ENCODE measurements around the gene TOX2.

Gene TOX2

GRCh38 chr20:44025756-44026155, 111.1 kb downstream of the TOX2 start:
- TF ChIP-seq, protein P1, sequence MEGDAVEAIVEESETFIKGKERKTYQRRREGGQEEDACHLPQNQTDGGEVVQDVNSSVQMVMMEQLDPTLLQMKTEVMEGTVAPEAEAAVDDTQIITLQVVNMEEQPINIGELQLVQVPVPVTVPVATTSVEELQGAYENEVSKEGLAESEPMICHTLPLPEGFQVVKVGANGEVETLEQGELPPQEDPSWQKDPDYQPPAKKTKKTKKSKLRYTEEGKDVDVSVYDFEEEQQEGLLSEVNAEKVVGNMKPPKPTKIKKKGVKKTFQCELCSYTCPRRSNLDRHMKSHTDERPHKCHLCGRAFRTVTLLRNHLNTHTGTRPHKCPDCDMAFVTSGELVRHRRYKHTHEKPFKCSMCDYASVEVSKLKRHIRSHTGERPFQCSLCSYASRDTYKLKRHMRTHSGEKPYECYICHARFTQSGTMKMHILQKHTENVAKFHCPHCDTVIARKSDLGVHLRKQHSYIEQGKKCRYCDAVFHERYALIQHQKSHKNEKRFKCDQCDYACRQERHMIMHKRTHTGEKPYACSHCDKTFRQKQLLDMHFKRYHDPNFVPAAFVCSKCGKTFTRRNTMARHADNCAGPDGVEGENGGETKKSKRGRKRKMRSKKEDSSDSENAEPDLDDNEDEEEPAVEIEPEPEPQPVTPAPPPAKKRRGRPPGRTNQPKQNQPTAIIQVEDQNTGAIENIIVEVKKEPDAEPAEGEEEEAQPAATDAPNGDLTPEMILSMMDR (IDR thresholded peaks at IDR 0.05; ENCODE audit: borderline replicate concordance, control extremely low read depth, extremely low read depth, insufficient read depth, missing control alignments): no peak
- in situ Hi-C loops (cut with MboI; ENCODE audit: low sequenced_read_pairs, unreplicated experiment): no loop called here
- no peak for DNase-seq (ENCODE audit: low spot score)

GRCh38 chr20:44026647-44027342, 112.1 kb downstream of the TOX2 start:
- TF ChIP-seq, protein P1 (IDR thresholded peaks at IDR 0.05; ENCODE audit: borderline replicate concordance, control extremely low read depth, extremely low read depth, insufficient read depth, missing control alignments): no peak
- in situ Hi-C loops (cut with MboI; ENCODE audit: low sequenced_read_pairs, unreplicated experiment): no loop called here
- DNase-seq (ENCODE audit: low spot score): no peak

DNA sequence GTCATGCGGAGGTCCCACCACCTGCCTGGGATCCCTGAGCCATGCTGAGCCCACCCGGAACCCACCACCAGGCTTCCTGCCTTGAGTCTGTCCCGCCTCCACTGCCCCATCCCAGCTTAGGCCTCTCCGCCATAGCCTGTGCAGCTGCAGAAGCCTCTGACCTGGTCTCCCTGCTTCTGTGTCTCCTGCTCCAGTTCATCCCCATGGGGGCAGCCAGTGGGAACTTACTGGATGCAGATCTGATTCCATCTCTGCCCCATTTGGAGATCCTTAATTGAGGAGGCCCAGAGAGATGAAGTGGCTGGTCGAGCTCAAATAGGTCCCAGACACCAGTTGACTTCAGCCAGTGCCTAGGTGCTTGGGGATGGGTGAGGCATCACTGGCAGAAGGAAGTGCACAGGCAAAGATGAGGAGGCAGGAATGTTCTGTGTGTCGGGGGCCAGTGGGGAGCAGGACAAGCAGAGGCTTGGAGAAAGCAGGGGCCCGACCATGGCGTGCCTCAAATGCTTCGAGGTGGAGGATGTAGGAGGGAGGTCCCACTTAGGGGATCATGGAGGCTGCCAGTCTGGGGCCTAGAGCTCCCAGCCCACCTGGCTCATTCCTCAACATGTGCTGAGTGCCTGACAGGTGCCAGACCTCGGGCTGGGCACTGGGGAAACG, 112.8 kb downstream of the TOX2 start:
- DNase-seq (ENCODE audit: low spot score): no peak
- in situ Hi-C loops (cut with MboI; ENCODE audit: low sequenced_read_pairs, unreplicated experiment): no loop called here
- TF ChIP-seq, protein P1 (IDR thresholded peaks at IDR 0.05; ENCODE audit: borderline replicate concordance, control extremely low read depth, extremely low read depth, insufficient read depth, missing control alignments): no peak

- in situ Hi-C loops (cut with MboI; ENCODE audit: low sequenced_read_pairs, unreplicated experiment): no loop called here
- DNase-seq (ENCODE audit: low spot score): no peak
- TF ChIP-seq, protein P1 (IDR thresholded peaks at IDR 0.05; ENCODE audit: borderline replicate concordance, control extremely low read depth, extremely low read depth, insufficient read depth, missing control alignments): no peak
Measured at GRCh38 chr20:44028003-44028730, 113.5 kb downstream of the TOX2 start.

- DNase-seq (ENCODE audit: low spot score): peak; percentile 40
- TF ChIP-seq, protein P1 (IDR thresholded peaks at IDR 0.05; ENCODE audit: borderline replicate concordance, control extremely low read depth, extremely low read depth, insufficient read depth, missing control alignments): no peak
- in situ Hi-C loops (cut with MboI; ENCODE audit: low sequenced_read_pairs, unreplicated experiment): no loop called here
Measured at GRCh38 chr20:44028868-44029847, 114.5 kb downstream of the TOX2 start.

- in situ Hi-C loops (cut with MboI; ENCODE audit: low sequenced_read_pairs, unreplicated experiment): no loop called here
- TF ChIP-seq, protein P1 (IDR thresholded peaks at IDR 0.05; ENCODE audit: borderline replicate concordance, control extremely low read depth, extremely low read depth, insufficient read depth, missing control alignments): no peak
- no peak for DNase-seq (ENCODE audit: low spot score)
Measured at GRCh38 chr20:44029848-44030230, 115.2 kb downstream of the TOX2 start.

All from GM13976 (cell line).